ENCODE measurements around the gene CPA3.

Gene CPA3

DNA sequence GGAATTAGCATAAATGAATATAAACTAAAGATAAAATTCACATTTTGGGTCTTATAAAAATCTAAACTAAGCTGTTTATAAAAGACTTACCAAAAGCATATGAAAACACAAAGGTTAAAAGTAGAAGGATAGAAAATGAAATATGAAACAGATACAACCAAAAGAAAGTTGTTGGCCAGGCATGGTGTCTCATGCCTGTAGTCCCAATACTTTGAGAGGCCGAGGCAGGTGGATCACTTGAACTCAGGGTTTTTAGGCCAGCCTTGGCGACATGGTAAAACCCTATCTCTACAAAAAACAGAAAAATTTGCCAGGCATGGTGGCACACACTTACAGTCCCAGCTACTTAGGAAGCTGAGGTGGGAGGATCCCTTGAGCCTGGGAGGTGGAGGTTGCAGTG, 51.0 kb downstream of the CPA3 start:
- TF ChIP-seq ZNF274 (IDR thresholded peaks at IDR 0.05; ENCODE audit: low read depth, low read length), result no peak
- no peak overlapping the region for H3K4me3 ChIP-seq (ENCODE audit: low read length)

DNA sequence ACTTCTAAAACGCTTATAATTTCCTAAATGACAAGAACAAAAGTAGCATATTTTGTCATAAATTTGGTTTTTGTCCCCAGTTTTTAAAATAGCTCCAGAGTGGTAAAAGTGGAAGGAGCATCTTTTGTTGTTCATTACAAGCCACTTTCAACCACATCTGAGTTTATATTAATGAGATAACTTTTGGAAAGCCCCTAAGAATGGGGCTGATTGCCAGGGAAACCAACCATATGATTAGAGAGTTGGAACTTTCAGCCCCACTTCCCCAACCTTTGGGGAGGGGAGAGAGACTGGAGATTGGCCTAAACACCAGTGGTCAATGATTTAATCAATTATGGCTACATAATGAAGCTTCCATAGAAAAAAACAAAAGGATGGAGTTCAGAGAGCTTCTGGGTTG, 57.4 kb downstream of the CPA3 start:
- no peak overlapping the region for H3K4me3 ChIP-seq (ENCODE audit: low read length)
- no peak for TF ChIP-seq ZNF274 (IDR thresholded peaks at IDR 0.05; ENCODE audit: low read depth, low read length)

DNA sequence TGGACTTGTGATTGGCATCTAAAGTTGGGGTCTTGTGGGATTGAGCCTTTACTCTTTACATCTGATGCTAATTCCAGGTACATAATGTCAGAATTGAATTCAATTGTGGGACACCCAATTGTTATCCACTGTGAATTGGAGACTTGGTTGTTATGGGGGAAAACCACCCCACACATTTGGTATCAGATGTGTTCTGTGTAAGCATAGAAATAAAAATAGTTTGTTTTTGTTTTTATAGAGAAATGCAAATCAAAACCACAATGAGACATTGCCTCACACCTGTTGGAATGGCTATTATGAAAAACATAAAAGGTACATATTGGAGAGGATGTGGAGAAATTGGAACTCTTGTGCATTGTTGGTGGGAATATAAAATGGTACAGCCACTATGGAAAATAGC, 58.5 kb downstream of the CPA3 start:
- no peak for TF ChIP-seq ZNF274 (IDR thresholded peaks at IDR 0.05; ENCODE audit: low read depth, low read length)

DNA sequence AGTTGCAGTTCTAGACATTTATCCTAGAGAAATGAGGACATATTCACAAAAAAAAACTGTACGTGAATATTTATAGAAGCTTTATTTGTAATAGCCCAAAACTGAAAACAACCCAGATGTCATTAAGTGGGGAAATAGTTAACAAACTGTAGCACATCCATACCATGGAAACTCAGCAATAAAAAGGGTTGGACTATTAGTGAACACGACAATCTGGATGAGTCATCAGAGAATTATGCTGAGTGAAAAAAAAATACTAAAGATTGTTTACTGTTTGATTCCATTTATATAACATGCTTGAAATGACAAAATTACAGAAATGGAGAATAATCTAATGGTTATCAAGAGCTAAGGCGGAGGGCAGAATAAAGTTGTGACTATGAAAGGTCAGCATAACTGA, 59.5 kb downstream of the CPA3 start:
- H3K4me3 ChIP-seq (ENCODE audit: low read length), result no peak overlapping the region
- no peak for TF ChIP-seq ZNF274 (IDR thresholded peaks at IDR 0.05; ENCODE audit: low read depth, low read length)

More for the DNA sequence above, 58.5 kb downstream of the CPA3 start:
- no peak overlapping the region for H3K4me3 ChIP-seq (ENCODE audit: low read length)

DNA sequence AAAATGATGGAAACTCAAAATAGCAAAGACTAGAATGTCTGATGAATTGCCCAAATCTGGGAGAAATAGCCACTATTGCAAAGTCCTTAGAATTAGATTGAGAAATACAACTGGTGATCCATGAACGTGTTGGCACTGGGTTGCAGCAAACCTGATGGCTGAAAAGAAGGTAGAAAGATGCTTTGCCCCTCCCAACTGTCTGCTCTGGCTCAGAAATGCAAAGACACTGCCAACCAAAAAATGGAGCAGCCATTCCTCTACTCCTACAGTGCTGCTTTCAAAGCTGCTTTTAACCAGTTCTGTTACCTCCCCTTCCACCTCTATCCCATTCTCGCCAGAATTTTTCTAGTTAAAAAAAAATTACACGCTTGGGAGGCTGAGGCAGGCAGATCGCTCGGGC, 60.7 kb downstream of the CPA3 start:
- no peak for TF ChIP-seq ZNF274 (IDR thresholded peaks at IDR 0.05; ENCODE audit: low read depth, low read length)
- H3K4me3 ChIP-seq (ENCODE audit: low read length), result no peak overlapping the region

DNA sequence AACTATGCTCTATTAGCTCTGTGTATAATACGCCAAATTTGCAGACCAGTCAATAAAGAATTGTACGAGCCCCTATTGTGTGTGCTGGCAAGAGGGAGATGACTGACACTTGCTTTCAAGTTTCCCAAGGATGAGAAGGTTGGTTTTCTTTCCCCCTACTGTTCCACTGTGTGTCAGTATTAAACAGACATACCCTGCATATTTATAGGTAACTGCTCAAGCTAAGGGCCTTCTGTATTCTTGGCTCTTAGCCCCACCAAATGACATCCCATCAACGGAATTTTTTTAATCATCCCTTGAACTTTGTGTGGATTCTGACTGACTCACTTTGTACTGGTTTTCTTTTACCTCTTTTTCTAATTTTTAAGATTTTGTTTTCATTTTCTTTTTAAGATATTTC, 65.7 kb downstream of the CPA3 start:
- TF ChIP-seq ZNF274 (IDR thresholded peaks at IDR 0.05; ENCODE audit: low read depth, low read length), result no peak

DNA sequence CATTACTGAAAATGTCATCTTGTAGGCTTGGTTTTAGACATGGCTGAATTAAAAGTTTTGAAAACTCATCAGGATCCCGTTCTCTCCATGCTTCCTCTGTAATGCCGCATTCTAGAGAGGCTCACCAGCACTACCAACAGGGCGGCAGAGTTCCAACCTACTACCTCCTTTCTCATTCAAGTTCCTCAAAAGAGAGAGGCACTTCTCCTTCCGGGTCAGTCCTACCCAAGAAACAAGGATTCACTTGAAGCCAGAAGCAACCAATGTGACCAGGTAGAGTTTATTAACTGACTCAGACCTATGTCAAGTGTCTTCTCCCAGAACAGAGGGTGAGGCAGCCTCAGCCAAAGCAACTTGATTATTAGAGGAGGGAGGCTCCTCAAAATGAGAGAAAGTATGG, 66.5 kb downstream of the CPA3 start:
- H3K4me3 ChIP-seq (ENCODE audit: low read length), result no peak overlapping the region
- TF ChIP-seq ZNF274 (IDR thresholded peaks at IDR 0.05; ENCODE audit: low read depth, low read length), result no peak

More for the DNA sequence above, 65.7 kb downstream of the CPA3 start:
- H3K4me3 ChIP-seq (ENCODE audit: low read length), result no peak overlapping the region

DNA sequence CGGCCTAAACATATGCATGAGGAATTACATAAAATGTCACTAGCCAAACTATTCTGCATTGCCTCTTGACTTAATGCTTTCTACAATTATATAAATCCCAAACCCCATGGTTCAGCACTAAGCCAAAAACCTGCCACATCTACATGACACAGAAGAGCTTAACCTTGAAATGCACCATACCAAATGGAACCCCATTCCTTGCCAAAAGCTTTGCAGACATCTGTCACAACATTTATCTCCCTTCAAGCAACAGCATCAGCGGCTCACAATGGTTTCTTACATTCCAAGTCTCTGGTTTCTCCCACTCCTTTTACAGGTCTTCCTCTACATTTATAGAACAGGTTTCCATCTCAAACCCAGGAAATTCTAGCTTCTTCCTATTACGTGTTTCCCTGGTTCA, 67.9 kb downstream of the CPA3 start:
- TF ChIP-seq ZNF274 (IDR thresholded peaks at IDR 0.05; ENCODE audit: low read depth, low read length), result no peak
- H3K4me3 ChIP-seq (ENCODE audit: low read length), result no peak overlapping the region

DNA sequence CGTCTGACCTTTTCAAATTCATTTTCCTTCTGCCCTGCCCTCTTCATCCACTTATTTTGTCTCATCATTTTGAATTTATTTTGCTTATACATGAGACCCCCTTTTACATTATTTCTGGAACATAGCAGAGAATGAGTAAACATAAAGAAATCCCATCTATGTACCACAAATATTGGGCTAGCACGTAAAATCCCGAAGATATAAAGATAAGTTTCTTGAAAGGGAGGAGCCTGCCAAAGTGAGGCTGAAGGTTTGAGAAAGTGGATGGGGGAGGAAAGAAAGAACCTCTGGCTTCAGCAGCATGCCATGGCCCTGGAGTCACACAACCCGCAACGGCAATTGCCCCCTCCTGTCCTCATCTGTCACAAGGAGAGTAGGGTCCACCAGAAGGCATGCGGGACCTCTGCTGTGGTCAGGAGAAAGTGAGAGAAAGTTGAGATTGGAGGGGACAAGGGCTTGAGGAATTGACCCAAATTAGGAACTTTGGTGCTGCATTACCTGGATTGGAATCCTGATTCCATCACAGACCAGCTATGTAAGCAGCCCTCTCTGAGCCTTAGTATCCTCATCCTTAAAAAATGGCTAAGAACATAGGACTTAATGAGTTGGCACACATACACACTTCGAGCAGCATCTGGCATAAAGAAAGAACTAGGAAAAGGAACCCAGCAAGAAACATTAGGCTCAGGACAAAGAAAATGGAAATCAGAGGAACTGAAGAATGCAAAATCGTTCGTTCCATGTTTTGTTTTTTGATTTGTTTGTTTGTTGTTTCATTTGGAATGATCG, 72.6 kb downstream of the CPA3 start:
- no peak overlapping the region for H3K4me3 ChIP-seq (ENCODE audit: low read length)
- TF ChIP-seq ZNF274 (IDR thresholded peaks at IDR 0.05; ENCODE audit: low read depth, low read length), result no peak

DNA sequence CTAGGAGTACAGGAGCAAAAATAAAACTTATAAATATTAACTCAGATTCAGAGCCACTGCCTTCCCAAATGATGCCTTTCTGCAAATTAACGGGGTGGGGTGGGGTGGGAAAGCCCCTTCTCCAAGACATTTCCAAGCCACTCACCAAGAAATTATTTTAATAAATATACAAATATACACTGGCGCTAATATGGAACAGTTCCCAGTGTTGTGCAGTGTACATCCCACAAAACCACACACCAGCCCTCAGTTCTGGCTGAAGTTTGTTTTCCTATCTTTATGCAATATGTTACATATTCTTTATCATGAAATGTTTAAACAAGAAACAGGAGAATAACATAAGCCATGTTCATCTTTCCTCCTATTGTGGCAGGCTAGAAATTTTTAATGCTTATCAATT, 73.2 kb downstream of the CPA3 start:
- H3K4me3 ChIP-seq (ENCODE audit: low read length), result no peak overlapping the region
- no peak for TF ChIP-seq ZNF274 (IDR thresholded peaks at IDR 0.05; ENCODE audit: low read depth, low read length)

DNA sequence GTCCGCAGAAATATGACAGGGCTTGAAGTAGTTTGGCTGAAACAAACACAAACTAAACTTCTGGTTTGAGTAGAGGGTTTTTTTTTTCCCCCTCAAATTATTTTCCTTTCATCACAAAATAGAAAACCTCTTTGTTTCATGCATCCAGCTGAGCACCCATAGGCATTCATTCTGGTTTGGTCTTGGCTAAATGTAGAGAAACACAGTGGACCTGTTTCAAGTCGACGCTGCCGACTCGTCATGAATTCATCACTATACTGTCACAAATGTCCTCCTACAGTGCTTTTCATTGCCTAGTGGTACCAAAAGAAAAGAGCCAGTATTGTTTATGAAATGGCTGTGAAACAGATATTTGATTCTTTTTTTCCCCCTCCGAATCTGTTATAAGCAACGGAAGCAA, 73.8 kb downstream of the CPA3 start:
- H3K4me3 ChIP-seq (ENCODE audit: low read length), result no peak overlapping the region
- no peak for TF ChIP-seq ZNF274 (IDR thresholded peaks at IDR 0.05; ENCODE audit: low read depth, low read length)

DNA sequence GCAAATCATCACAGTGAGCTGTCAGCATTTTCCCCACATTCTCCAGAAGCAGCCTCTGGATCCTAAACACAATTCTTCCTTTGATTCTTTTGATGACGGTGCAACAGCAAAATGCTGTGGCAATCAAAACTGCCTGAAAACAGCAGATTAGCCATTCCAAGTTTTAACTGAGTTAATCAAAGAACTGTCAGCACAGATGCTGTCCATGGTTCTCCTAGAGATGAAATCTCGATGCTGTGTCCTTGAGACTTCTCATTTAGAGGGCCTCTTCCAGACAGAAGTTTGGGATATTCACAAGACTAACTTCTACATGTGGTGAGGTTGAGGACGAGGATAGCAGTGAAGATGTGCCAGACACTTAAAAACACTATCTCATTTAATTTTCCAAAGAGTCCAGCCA, 75.9 kb downstream of the CPA3 start:
- TF ChIP-seq ZNF274 (IDR thresholded peaks at IDR 0.05; ENCODE audit: low read depth, low read length), result no peak
- no peak overlapping the region for H3K4me3 ChIP-seq (ENCODE audit: low read length)

DNA sequence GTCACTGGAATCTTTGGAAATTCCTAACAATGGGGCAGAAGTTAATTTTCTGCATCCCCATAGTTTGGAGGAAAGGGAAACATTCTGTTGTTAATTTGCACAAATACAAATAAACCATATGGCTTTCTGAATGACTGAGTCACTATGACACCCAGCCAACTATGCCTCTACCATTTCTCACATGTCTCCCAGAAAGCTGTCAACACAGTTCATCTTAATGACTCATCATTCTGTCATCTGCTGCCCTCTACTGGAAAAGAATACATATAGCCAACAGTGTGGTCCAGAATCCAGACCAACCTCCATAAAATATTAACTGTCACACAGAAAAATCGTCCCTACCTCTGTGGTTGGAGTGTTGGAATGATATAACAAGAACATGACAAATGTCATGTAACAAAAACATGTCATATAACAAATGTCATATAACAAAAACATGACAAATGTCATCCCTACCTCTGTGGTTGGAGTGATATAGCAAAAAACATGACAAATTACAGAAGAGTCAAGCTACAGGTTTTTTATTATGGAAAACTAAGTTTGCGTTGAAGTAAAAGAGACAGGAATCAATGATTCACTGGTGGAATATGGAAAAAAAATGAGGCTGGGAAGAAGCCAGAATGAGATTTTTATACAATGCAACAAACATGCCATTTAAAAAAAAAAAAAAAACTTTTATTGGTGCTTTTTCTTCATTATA, 78.6 kb downstream of the CPA3 start:
- H3K4me3 ChIP-seq (ENCODE audit: low read length), result no peak overlapping the region
- no peak for TF ChIP-seq ZNF274 (IDR thresholded peaks at IDR 0.05; ENCODE audit: low read depth, low read length)

DNA sequence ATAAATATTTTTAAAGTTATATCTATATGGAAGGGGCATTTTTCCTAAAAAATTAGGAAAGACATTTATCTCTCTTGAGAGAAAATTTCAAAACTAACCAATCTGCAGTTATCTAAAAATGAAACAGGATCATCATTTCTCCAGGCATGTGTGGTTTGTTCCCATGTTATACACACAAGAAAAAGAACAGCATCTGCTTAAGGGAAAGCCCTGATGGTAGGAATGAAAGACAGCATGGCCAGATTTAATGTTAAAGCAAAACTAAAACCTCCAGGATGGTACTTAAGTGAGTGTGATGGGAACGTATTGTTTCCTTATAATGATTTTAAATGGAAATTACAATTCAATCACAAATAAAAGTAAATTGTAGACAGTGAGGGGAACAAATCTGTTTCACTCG, 80.0 kb downstream of the CPA3 start:
- TF ChIP-seq ZNF274 (IDR thresholded peaks at IDR 0.05; ENCODE audit: low read depth, low read length), result no peak
- H3K4me3 ChIP-seq (ENCODE audit: low read length), result no peak overlapping the region
